Activated CD8-positive, alpha-beta memory T cell treated with anti-CD3 and anti-CD28 coated beads for 36 hours (primary cell): ENCODE data around the gene RAPGEF1. TPM values are rescaled to one million over a fixed set of nuclear protein-coding genes. Genes with fewer than 3 reads are reported as not detected.

ENCODE experiments used
- CTCF ChIA-PET: fragments of 350-600 bp; sonication (Branson Sonifier 250); formaldehyde crosslinking; loops from one replicate; lab custom pipeline; 2021; ENCODE audit warnings: antibody characterized with exemption; lab: Charles Lee
- POLR2A ChIA-PET: fragments of 350-600 bp; sonication (Branson Sonifier 250); formaldehyde crosslinking; loops from one replicate; lab custom pipeline; 2021; ENCODE audit warnings: antibody characterized with exemption; lab: Charles Lee
- total RNA-seq, 2 experiments: library from RNA; stranded (reverse); gene quantifications; one replicate each; pipeline ENCODE4 v1.2.3, GENCODE V29; 2021

RAPGEF1 gene
- total RNA-seq, 2 experiments from 2014 or later, result 125 to 136 TPM

GRCh38 chr9:131735238-131736128 is 4.4 kb downstream of the RAPGEF1 start:
- CTCF ChIA-PET, result interaction anchor here (1.0 to 3.1 kb wide), 5 partner anchors 10 to 144 kb away, joined by 3 to 13 read pairs (median 4); no protein-coding TSS in a partner anchor
- POLR2A ChIA-PET, result interaction anchor here (0.6 to 1.2 kb wide), 5 partner anchors 8 to 150 kb away, joined by 3 to 10 read pairs (median 4); no protein-coding TSS in a partner anchor

GRCh38 chr9:131734781-131735180 is 5.1 kb downstream of the RAPGEF1 start:
- POLR2A ChIA-PET, result interaction anchor here (0.9 to 1.2 kb wide), 3 partner anchors 61 to 67 kb away, joined by 3 to 4 read pairs (median 4); no protein-coding TSS in a partner anchor
- CTCF ChIA-PET, result interaction anchor here (1.4 to 4.0 kb wide), 4 partner anchors 25 to 107 kb away, joined by 4 to 27 read pairs (median 12); no protein-coding TSS in a partner anchor

GRCh38 chr9:131734165-131734610 is 5.7 kb downstream of the RAPGEF1 start:
- CTCF ChIA-PET, result interaction anchor here (1.1 to 4.0 kb wide), 6 partner anchors 24 to 106 kb away, joined by 3 to 27 read pairs (median 8); no protein-coding TSS in a partner anchor
- POLR2A ChIA-PET, result interaction anchor here (0.7 to 1.8 kb wide), 4 partner anchors 56 to 106 kb away, joined by 3 to 6 read pairs (median 4); no protein-coding TSS in a partner anchor

GRCh38 chr9:131733541-131734061 is 6.3 kb downstream of the RAPGEF1 start:
- CTCF ChIA-PET, result interaction anchor here (1.1 to 4.0 kb wide), 6 partner anchors 23 to 105 kb away, joined by 3 to 27 read pairs (median 8); no protein-coding TSS in a partner anchor

GRCh38 chr9:131732636-131733289 is 7.1 kb downstream of the RAPGEF1 start:
- CTCF ChIA-PET, result interaction anchor here (0.9 to 4.0 kb wide), 10 partner anchors 10 to 141 kb away, joined by 3 to 27 read pairs (median 5); no protein-coding TSS in a partner anchor
- POLR2A ChIA-PET, result interaction anchor here (0.8 to 2.3 kb wide), 9 partner anchors 22 to 105 kb away, joined by 3 to 12 read pairs (median 4); no protein-coding TSS in a partner anchor

More at GRCh38 chr9:131733541-131734061, 6.3 kb downstream of the RAPGEF1 start:
- POLR2A ChIA-PET, result interaction anchor here (0.5 to 2.3 kb wide), 7 partner anchors 23 to 1212 kb away, joined by 3 to 12 read pairs (median 4); no protein-coding TSS in a partner anchor

- ChIA-PET POLR2A (interaction anchor here (0.8 to 3.2 kb wide), 10 partner anchors 21 to 90 kb away, joined by 3 to 12 read pairs (median 4); no protein-coding TSS in a partner anchor), CTCF (interaction anchor here (0.9 to 4.0 kb wide), 9 partner anchors 8 to 141 kb away, joined by 3 to 27 read pairs (median 6); partner anchors contain the start of gene RAPGEF1)
Measured at GRCh38 chr9:131732061-131732526, 7.8 kb downstream of the RAPGEF1 start.

- CTCF ChIA-PET, result interaction anchor here (1.2 to 4.0 kb wide), 8 partner anchors 8 to 140 kb away, joined by 3 to 27 read pairs (median 6); partner anchors contain the start of gene RAPGEF1
- POLR2A ChIA-PET, result interaction anchor here (0.8 to 3.2 kb wide), 8 partner anchors 21 to 460 kb away, joined by 3 to 12 read pairs (median 4); no protein-coding TSS in a partner anchor
Measured at GRCh38 chr9:131731644-131732043, 8.2 kb downstream of the RAPGEF1 start.

GRCh38 chr9:131731237-131731636 is 8.6 kb downstream of the RAPGEF1 start:
- POLR2A ChIA-PET, result interaction anchor here (0.6 to 3.2 kb wide), 8 partner anchors 12 to 460 kb away, joined by 3 to 16 read pairs (median 6); no protein-coding TSS in a partner anchor
- CTCF ChIA-PET, result interaction anchor here (1.4 to 4.0 kb wide), 6 partner anchors 9 to 63 kb away, joined by 3 to 27 read pairs (median 6); partner anchors contain the start of gene RAPGEF1

GRCh38 chr9:131728961-131729360 is 10.9 kb downstream of the RAPGEF1 start:
- ChIA-PET CTCF (interaction anchor here (0.8 to 3.9 kb wide), 13 partner anchors 8 to 138 kb away, joined by 3 to 23 read pairs (median 4); partner anchors contain the start of gene RAPGEF1), POLR2A (interaction anchor here (0.5 to 3.0 kb wide), 8 partner anchors 8 to 472 kb away, joined by 3 to 20 read pairs (median 10); partner anchors contain the start of gene RAPGEF1)

GRCh38 chr9:131728546-131728910 is 11.3 kb downstream of the RAPGEF1 start:
- ChIA-PET CTCF (interaction anchor here (0.8 to 3.9 kb wide), 13 partner anchors 9 to 100 kb away, joined by 3 to 23 read pairs (median 4); partner anchors contain the start of gene RAPGEF1), POLR2A (interaction anchor here (0.5 to 3.0 kb wide), 7 partner anchors 9 to 472 kb away, joined by 3 to 20 read pairs (median 10); partner anchors contain the start of gene RAPGEF1)

GRCh38 chr9:131727795-131728545 is 11.9 kb downstream of the RAPGEF1 start:
- CTCF ChIA-PET, result interaction anchor here (0.9 to 3.9 kb wide), 12 partner anchors 8 to 100 kb away, joined by 3 to 23 read pairs (median 4); partner anchors contain the start of gene RAPGEF1
- POLR2A ChIA-PET, result interaction anchor here (0.6 to 3.0 kb wide), 10 partner anchors 8 to 100 kb away, joined by 3 to 20 read pairs (median 6); no protein-coding TSS in a partner anchor

- POLR2A ChIA-PET, result interaction anchor here (0.7 to 3.0 kb wide), 10 partner anchors 8 to 99 kb away, joined by 3 to 20 read pairs (median 6); no protein-coding TSS in a partner anchor
- CTCF ChIA-PET, result interaction anchor here (1.3 to 3.9 kb wide), 6 partner anchors 11 to 99 kb away, joined by 3 to 23 read pairs (median 10); partner anchors contain the start of gene RAPGEF1
Measured at GRCh38 chr9:131727184-131727759, 12.6 kb downstream of the RAPGEF1 start.

- CTCF ChIA-PET, result interaction anchor here (1.4 kb wide), 1 partner anchor 131 kb away, joined by 3 read pairs; no protein-coding TSS in a partner anchor
- POLR2A ChIA-PET, result interaction anchor here (0.5 to 0.6 kb wide), 2 partner anchors 31 to 41 kb away, joined by 3 to 5 read pairs; no protein-coding TSS in a partner anchor
Measured at GRCh38 chr9:131724683-131725082, 15.2 kb downstream of the RAPGEF1 start.

GRCh38 chr9:131723632-131724031 is 16.2 kb downstream of the RAPGEF1 start:
- POLR2A ChIA-PET, result no interaction called here
- CTCF ChIA-PET, result interaction anchor here (0.6 kb wide), 1 partner anchor 91 kb away, joined by 4 read pairs; no protein-coding TSS in a partner anchor

- ChIA-PET POLR2A (no interaction called here), CTCF (interaction anchor here (4.0 kb wide), 1 partner anchor 12 kb away, joined by 20 read pairs; no protein-coding TSS in a partner anchor)
Measured at GRCh38 chr9:131722255-131722654, 17.6 kb downstream of the RAPGEF1 start.
